ENCODE results near the gene SPINDOC.

DNA sequence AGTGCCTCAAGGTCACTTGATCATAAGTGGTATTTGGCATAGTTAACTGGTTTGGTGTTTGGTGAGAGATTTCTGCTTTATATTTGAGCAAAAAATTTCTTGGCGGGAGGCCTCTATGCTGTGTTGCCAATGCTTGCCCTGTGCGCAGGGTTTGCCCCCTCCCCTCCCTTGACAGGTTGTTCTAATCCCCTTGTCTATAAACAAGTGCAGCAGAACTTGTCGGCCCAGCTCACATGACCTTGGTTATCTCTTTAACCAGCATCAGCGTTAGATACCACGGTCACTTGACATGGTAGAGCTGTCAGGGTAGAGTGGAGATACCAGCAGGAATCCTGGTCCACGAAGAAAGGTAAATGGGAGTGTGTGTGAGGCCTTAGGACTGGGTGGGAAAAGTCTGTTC, 61.3 kb downstream of the SPINDOC start:
- TF ChIP-seq, protein P1, sequence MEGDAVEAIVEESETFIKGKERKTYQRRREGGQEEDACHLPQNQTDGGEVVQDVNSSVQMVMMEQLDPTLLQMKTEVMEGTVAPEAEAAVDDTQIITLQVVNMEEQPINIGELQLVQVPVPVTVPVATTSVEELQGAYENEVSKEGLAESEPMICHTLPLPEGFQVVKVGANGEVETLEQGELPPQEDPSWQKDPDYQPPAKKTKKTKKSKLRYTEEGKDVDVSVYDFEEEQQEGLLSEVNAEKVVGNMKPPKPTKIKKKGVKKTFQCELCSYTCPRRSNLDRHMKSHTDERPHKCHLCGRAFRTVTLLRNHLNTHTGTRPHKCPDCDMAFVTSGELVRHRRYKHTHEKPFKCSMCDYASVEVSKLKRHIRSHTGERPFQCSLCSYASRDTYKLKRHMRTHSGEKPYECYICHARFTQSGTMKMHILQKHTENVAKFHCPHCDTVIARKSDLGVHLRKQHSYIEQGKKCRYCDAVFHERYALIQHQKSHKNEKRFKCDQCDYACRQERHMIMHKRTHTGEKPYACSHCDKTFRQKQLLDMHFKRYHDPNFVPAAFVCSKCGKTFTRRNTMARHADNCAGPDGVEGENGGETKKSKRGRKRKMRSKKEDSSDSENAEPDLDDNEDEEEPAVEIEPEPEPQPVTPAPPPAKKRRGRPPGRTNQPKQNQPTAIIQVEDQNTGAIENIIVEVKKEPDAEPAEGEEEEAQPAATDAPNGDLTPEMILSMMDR (IDR thresholded peaks at IDR 0.05; ENCODE audit: insufficient read depth, low read depth, low read length), result no peak
- no peak for TF ChIP-seq EZH2 (IDR thresholded peaks at IDR 0.05; ENCODE audit: insufficient read depth, low read length)
